GM10248 (cell line): ENCODE measurements around the gene HOGA1.

Experiments used
- CTCF ChIA-PET: fragments of 300-600 bp; sonication (Branson Sonifier 250); formaldehyde crosslinking; extraction: SDS; loops from one replicate; lab custom pipeline; 2021; ENCODE audit warnings: antibody characterized with exemption; lab: Yijun Ruan, JAX
- POLR2A ChIA-PET: fragments of 350-650 bp; sonication (Branson Sonifier 250); formaldehyde crosslinking; extraction: SDS; loops from one replicate; lab custom pipeline; 2020; ENCODE audit warnings: antibody characterized with exemption; lab: Yijun Ruan, JAX
- DNase-seq: peaks from one replicate; pipeline ENCODE4 v3.0.0; 2012; ENCODE audit errors: extremely low spot score
- TF ChIP-seq, protein P1 (sequence below): IDR thresholded peaks from 2 replicates; pipeline ENCODE4 v1.5.1; 2012; ENCODE audit warnings: mild to moderate bottlenecking, low read depth; ENCODE audit errors: extremely low read depth, missing control alignments, control extremely low read depth

The HOGA1 gene

DNA sequence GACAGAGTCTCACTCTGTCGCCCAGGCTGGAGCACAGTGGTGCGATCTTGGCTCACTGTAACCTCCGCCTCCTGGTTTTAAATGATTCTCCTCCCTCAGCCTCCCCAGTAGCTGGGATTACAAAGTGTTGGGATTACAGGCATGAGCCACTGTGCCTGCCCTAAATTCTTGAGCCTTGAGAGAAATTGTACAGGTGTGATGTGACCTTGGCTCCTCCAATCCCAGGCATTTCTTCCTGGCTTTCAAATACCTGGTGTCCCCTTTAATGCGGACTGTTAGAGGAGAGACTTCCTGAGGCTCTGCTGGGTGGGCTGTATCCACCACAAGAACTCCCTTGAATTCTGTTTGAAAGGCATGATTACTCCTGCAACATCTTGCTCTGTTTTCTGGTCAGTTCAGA, 34.1 kb downstream of the HOGA1 start:
- TF ChIP-seq, protein P1, sequence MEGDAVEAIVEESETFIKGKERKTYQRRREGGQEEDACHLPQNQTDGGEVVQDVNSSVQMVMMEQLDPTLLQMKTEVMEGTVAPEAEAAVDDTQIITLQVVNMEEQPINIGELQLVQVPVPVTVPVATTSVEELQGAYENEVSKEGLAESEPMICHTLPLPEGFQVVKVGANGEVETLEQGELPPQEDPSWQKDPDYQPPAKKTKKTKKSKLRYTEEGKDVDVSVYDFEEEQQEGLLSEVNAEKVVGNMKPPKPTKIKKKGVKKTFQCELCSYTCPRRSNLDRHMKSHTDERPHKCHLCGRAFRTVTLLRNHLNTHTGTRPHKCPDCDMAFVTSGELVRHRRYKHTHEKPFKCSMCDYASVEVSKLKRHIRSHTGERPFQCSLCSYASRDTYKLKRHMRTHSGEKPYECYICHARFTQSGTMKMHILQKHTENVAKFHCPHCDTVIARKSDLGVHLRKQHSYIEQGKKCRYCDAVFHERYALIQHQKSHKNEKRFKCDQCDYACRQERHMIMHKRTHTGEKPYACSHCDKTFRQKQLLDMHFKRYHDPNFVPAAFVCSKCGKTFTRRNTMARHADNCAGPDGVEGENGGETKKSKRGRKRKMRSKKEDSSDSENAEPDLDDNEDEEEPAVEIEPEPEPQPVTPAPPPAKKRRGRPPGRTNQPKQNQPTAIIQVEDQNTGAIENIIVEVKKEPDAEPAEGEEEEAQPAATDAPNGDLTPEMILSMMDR = no peak
- POLR2A ChIA-PET = no interaction called here
- no peak for DNase-seq
- CTCF ChIA-PET = interaction anchor here (0.6 kb wide), 1 partner anchor 440 kb away, joined by 3 read pairs; no protein-coding TSS in a partner anchor

DNA sequence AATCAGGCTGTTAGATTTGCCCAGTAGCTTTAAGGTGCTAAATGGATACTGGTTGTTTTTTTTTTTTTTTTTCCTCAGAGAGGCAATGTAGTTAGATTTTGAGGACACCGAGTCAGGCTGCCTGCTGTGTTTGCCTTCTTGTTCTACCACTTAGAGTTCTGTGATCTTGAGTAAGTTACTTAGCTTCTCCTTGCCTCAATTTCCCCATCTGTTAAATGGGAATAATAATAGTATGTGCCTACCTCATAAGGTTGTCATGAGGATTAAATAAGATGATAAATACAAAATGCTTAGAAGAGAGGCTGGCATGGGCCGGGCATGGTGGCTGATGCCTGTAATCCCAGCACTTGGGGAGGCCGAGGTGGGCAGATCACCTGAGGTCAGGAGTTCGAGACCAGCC, 34.5 kb downstream of the HOGA1 start:
- ChIA-PET POLR2A (no interaction called here), CTCF (interaction anchor here (0.6 kb wide), 1 partner anchor 441 kb away, joined by 3 read pairs; no protein-coding TSS in a partner anchor)
- DNase-seq = no peak
- TF ChIP-seq, protein P1 = no peak

DNA sequence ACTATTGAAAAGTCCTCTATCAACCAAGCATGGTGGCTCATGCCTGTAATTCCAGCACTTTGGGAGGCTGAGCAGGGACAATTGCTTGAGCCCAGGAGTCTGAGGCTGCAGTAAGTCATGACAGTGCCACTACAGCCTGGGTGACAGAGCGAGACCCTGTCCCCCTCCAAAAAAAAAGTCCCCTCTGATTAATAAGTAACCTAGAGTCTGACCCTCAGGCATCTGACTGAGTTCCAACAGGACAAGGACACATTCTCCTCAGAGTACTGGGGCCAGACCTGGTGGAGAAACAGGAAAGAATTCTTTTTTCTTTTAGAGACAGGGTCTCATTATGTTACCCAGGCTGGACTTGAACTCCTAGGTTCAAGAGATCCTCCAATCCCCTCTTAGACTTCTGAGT, 39.1 kb downstream of the HOGA1 start:
- POLR2A ChIA-PET = no interaction called here
- TF ChIP-seq, protein P1 = no peak
- CTCF ChIA-PET = interaction anchor here (1.3 to 1.6 kb wide), 2 partner anchors 8 to 11 kb away, joined by 4 read pairs; no protein-coding TSS in a partner anchor
- no peak for DNase-seq

DNA sequence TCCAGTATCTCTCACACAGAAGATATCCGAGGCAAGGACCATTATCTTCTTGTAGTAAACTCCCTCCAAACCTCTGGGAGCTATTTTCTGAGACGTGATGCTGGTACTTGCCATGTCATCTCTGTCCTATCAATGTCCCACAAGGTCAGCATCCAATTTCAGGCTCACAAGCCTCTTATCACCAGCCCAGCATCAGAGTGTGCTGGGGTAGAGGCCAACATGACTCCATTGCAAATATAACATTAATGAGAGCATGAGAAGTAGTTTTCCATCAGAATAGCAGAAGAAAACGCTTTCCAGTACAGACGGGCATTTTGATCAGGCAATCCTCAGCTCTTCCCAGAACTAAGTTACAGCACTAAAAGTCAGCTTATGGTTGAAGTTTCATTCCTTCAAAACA, 43.5 kb downstream of the HOGA1 start:
- TF ChIP-seq, protein P1 = no peak
- no peak for DNase-seq
- ChIA-PET POLR2A (no interaction called here), CTCF (interaction anchor here (1.1 kb wide), 2 partner anchors 58 to 108 kb away, joined by 3 read pairs; no protein-coding TSS in a partner anchor)

DNA sequence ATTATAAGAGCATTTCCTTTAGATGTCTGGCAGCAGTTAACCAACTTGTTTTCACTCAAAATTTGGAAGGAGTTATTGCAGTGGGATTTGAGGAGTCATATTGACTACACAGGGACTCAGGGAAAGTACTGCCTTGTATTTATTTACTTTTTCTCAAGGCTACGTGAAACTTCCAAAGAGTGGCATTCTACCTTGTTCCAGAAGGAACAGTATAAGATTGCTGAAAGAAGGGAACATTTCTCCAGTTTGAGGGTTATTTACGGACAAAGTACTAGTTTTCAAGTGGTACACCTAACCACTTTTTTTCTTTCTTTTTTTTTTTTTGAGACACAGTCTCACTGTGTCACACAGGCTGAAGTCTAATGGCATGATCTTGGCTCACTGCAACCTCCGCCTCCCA, 44.0 kb downstream of the HOGA1 start:
- POLR2A ChIA-PET = no interaction called here
- CTCF ChIA-PET = interaction anchor here (1.1 kb wide), 1 partner anchor 59 kb away, joined by 3 read pairs; no protein-coding TSS in a partner anchor
- DNase-seq = no peak
- TF ChIP-seq, protein P1 = no peak

DNA sequence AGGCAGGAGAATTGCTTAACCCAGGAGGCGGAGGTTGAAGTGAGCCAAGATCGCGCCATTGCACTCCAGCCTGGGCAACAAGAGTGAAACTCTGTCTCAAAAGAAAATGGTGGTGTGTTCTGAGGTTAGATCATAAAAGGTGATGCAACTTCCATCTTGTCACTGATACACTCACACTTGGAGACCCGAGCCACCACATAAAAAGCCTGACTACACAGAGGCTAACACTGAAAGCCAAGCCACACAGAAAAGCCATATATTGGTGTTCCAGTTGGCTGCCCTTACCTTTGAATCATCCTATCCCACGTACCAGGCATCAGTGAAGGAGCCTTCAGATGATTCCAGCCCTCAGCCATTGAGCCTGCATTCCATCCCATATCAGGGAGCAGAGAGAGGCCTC, 45.1 kb downstream of the HOGA1 start:
- ChIA-PET POLR2A (no interaction called here), CTCF (no interaction called here)
- TF ChIP-seq, protein P1 = no peak
- DNase-seq = no peak
